ENCODE data around the gene SPINK1.
"Not testable (repeated sequence)": the region's sequence is repeated elsewhere in the genome, so short reads cannot be mapped to it uniquely, and the experiment has no call there.

The SPINK1 gene

GRCh38 chr5:147844846-147845245, 13.4 kb upstream of the SPINK1 start:
- Histone ChIP-seq H3K27me3 (ENCODE audit: low read depth) (peaks cover 9% of the 10 kb centered on the region), H3K4me3 (no peak overlapping the region), H3K9me3 (no peaks in the 10 kb centered on the region), H3K4me1 (no peaks in the 10 kb centered on the region), H3K36me3 (replicated peaks) (no peaks in the 10 kb centered on the region)
- in situ Hi-C loops (cut with MboI; ENCODE audit: low sequenced_read_pairs), result no loop called here
- no peak for DNase-seq (ENCODE audit: low spot score in 2 of 2)

GRCh38 chr5:147842869-147843268, 11.4 kb upstream of the SPINK1 start:
- Histone ChIP-seq H3K9me3 (no peaks in the 10 kb centered on the region), H3K27me3 (ENCODE audit: low read depth) (peaks cover 9% of the 10 kb centered on the region), H3K4me1 (no peaks in the 10 kb centered on the region), H3K36me3 (replicated peaks) (no peaks in the 10 kb centered on the region), H3K4me3 (no peak overlapping the region)
- in situ Hi-C loops (cut with MboI; ENCODE audit: low sequenced_read_pairs), result no loop called here
- DNase-seq (ENCODE audit: low spot score in 2 of 2), result no peak

- DNase-seq (ENCODE audit: low spot score in 2 of 2), result no peak
- in situ Hi-C loops (cut with MboI; ENCODE audit: low sequenced_read_pairs), result no loop called here
- Histone ChIP-seq H3K36me3 (replicated peaks) (no peaks in the 10 kb centered on the region), H3K4me1 (no peaks in the 10 kb centered on the region), H3K27me3 (ENCODE audit: low read depth) (peaks cover 3% of the 10 kb centered on the region), H3K9me3 (no peaks in the 10 kb centered on the region), H3K4me3 (no peak overlapping the region)
These were observed 5.0 kb upstream of the SPINK1 start for GRCh38 chr5:147836439-147836838.

GRCh38 chr5:147835386-147835798, 3.9 kb upstream of the SPINK1 start:
- Histone ChIP-seq H3K4me1 (no peaks in the 10 kb centered on the region), H3K4me3 (no peak overlapping the region), H3K27me3 (ENCODE audit: low read depth) (peaks cover 3% of the 10 kb centered on the region), H3K9me3 (no peaks in the 10 kb centered on the region), H3K36me3 (replicated peaks) (no peaks in the 10 kb centered on the region)
- DNase-seq (ENCODE audit: low spot score in 2 of 2), result no peak
- in situ Hi-C loops (cut with MboI; ENCODE audit: low sequenced_read_pairs), result no loop called here

GRCh38 chr5:147832541-147832940, 1.1 kb upstream of the SPINK1 start:
- Histone ChIP-seq H3K9me3 (no peaks in the 10 kb centered on the region), H3K4me3 (no peak overlapping the region), H3K27me3 (ENCODE audit: low read depth) (peaks cover 12% of the 10 kb centered on the region), H3K4me1 (no peaks in the 10 kb centered on the region), H3K36me3 (replicated peaks) (no peaks in the 10 kb centered on the region)
- no peak for DNase-seq (ENCODE audit: low spot score in 2 of 2)
- in situ Hi-C loops (cut with MboI; ENCODE audit: low sequenced_read_pairs), result no loop called here

- H3K4me3 ChIP-seq, result no peak overlapping the region
- H3K9me3 ChIP-seq, result no peaks in the 10 kb centered on the region
- peaks cover 12% of the 10 kb centered on the region for H3K27me3 ChIP-seq (ENCODE audit: low read depth)
- no peaks in the 10 kb centered on the region for H3K4me1 ChIP-seq
- no peak for DNase-seq (ENCODE audit: low spot score in 2 of 2)
- no peaks in the 10 kb centered on the region for H3K36me3 ChIP-seq (replicated peaks)
- in situ Hi-C loops (cut with MboI; ENCODE audit: low sequenced_read_pairs), result no loop called here
These were observed 1.4 kb downstream of the SPINK1 start for GRCh38 chr5:147830035-147830434.

GRCh38 chr5:147827017-147827416, 4.5 kb downstream of the SPINK1 start:
- not testable (repeated sequence) for H3K4me1 ChIP-seq; H3K9me3 ChIP-seq; H3K36me3 ChIP-seq (replicated peaks); DNase-seq (ENCODE audit: low spot score in 2 of 2); H3K4me3 ChIP-seq; H3K27me3 ChIP-seq (ENCODE audit: low read depth)
- in situ Hi-C loops (cut with MboI; ENCODE audit: low sequenced_read_pairs), result loop anchor here (10.0 kb wide), 1 partner anchor 202 kb away; no protein-coding TSS in a partner anchor

GRCh38 chr5:147826361-147826760, 5.1 kb downstream of the SPINK1 start:
- H3K4me3 ChIP-seq, result no peak overlapping the region
- peaks cover 9% of the 10 kb centered on the region for H3K27me3 ChIP-seq (ENCODE audit: low read depth)
- in situ Hi-C loops (cut with MboI; ENCODE audit: low sequenced_read_pairs), result loop anchor here (10.0 kb wide), 1 partner anchor 202 kb away; no protein-coding TSS in a partner anchor
- no peak for DNase-seq (ENCODE audit: low spot score in 2 of 2)
- H3K36me3 ChIP-seq (replicated peaks), result no peaks in the 10 kb centered on the region
- H3K9me3 ChIP-seq, result no peaks in the 10 kb centered on the region
- no peaks in the 10 kb centered on the region for H3K4me1 ChIP-seq

GRCh38 chr5:147822686-147823491, 8.6 kb downstream of the SPINK1 start:
- H3K9me3 ChIP-seq, result no peaks in the 10 kb centered on the region
- peak; percentile 44 to 57 for DNase-seq (ENCODE audit: low spot score in 2 of 2)
- H3K27me3 ChIP-seq (ENCODE audit: low read depth), result no peaks in the 10 kb centered on the region
- no peak overlapping the region for H3K4me3 ChIP-seq
- H3K4me1 ChIP-seq, result no peaks in the 10 kb centered on the region
- no peaks in the 10 kb centered on the region for H3K36me3 ChIP-seq (replicated peaks)
- in situ Hi-C loops (cut with MboI; ENCODE audit: low sequenced_read_pairs), result loop anchor here (10.0 kb wide), 1 partner anchor 198 kb away; no protein-coding TSS in a partner anchor

GRCh38 chr5:147822222-147822621, 9.2 kb downstream of the SPINK1 start:
- not testable (repeated sequence) for DNase-seq (ENCODE audit: low spot score in 2 of 2); H3K36me3 ChIP-seq (replicated peaks); H3K9me3 ChIP-seq; H3K4me1 ChIP-seq; H3K27me3 ChIP-seq (ENCODE audit: low read depth); H3K4me3 ChIP-seq
- in situ Hi-C loops (cut with MboI; ENCODE audit: low sequenced_read_pairs), result loop anchor here (10.0 kb wide), 1 partner anchor 197 kb away; no protein-coding TSS in a partner anchor

- H3K27me3 ChIP-seq (ENCODE audit: low read depth), result no peaks in the 10 kb centered on the region
- no peaks in the 10 kb centered on the region for H3K4me1 ChIP-seq
- no peak overlapping the region for H3K4me3 ChIP-seq
- in situ Hi-C loops (cut with MboI; ENCODE audit: low sequenced_read_pairs), result loop anchor here (10.0 kb wide), 1 partner anchor 197 kb away; no protein-coding TSS in a partner anchor
- no peaks in the 10 kb centered on the region for H3K36me3 ChIP-seq (replicated peaks)
- no peak for DNase-seq (ENCODE audit: low spot score in 2 of 2)
- no peaks in the 10 kb centered on the region for H3K9me3 ChIP-seq
These were observed 9.7 kb downstream of the SPINK1 start for GRCh38 chr5:147821766-147822165.

- Histone ChIP-seq H3K4me1 (no peaks in the 10 kb centered on the region), H3K27me3 (ENCODE audit: low read depth) (no peaks in the 10 kb centered on the region), H3K36me3 (replicated peaks) (no peaks in the 10 kb centered on the region), H3K9me3 (no peaks in the 10 kb centered on the region), H3K4me3 (no peak overlapping the region)
- no peak for DNase-seq (ENCODE audit: low spot score in 2 of 2)
- in situ Hi-C loops (cut with MboI; ENCODE audit: low sequenced_read_pairs), result no loop called here
These were observed 12.2 kb downstream of the SPINK1 start for GRCh38 chr5:147819261-147819770.

- H3K36me3 ChIP-seq (replicated peaks), result no peaks in the 10 kb centered on the region
- no peaks in the 10 kb centered on the region for H3K4me1 ChIP-seq
- in situ Hi-C loops (cut with MboI; ENCODE audit: low sequenced_read_pairs), result no loop called here
- no peaks in the 10 kb centered on the region for H3K27me3 ChIP-seq (ENCODE audit: low read depth)
- DNase-seq (ENCODE audit: low spot score in 2 of 2), result no peak
- H3K4me3 ChIP-seq, result no peak overlapping the region
- H3K9me3 ChIP-seq, result no peaks in the 10 kb centered on the region
These were observed 13.2 kb downstream of the SPINK1 start for GRCh38 chr5:147818290-147818689.

- in situ Hi-C loops (cut with MboI; ENCODE audit: low sequenced_read_pairs), result no loop called here
- H3K4me3 ChIP-seq, result no peak overlapping the region
- no peaks in the 10 kb centered on the region for H3K36me3 ChIP-seq (replicated peaks)
- H3K4me1 ChIP-seq, result no peaks in the 10 kb centered on the region
- 0 out of 2 replicates have a peak, but pooled peaks cover 2% of the 10 kb centered on the region for H3K27me3 ChIP-seq (ENCODE audit: low read depth)
- DNase-seq (ENCODE audit: low spot score in 2 of 2), result no peak
- H3K9me3 ChIP-seq, result no peaks in the 10 kb centered on the region
These were observed 17.8 kb downstream of the SPINK1 start for GRCh38 chr5:147813696-147814095.

Data from HAP-1 (cell line).